IMR-90 (cell line): ENCODE data around the gene PCK1. TPM values are rescaled to one million over a fixed set of nuclear protein-coding genes. Genes with fewer than 3 reads are reported as not detected.

Source experiments
- ATAC-seq: fragments of 200-7000 bp; cut with Tn5 transposase; 2 replicates; pipeline ENCODE4 v1.9.1; 2020; ENCODE audit warnings: low read depth, mild to moderate bottlenecking, moderate library complexity
- BruUV-seq: library from RNA; stranded (reverse); fragments of 400-500 nt; replicated peaks from 2 replicates; lab custom pipeline; 2021; lab: Mats Ljungman, UMichigan
- CTCF ChIA-PET: fragments of 300-600 bp; formaldehyde crosslinking; extraction: SDS; loops from one replicate; lab custom pipeline; 2021; ENCODE audit warnings: antibody characterized with exemption; lab: Yijun Ruan, JAX
- POLR2A ChIA-PET: fragments of 300-600 bp; sonication (Branson Sonifier 250); formaldehyde crosslinking; loops from one replicate; lab custom pipeline; 2022; ENCODE audit warnings: antibody characterized with exemption; ENCODE audit not compliant: unreplicated experiment; lab: Charles Lee
- DNase-seq: peaks from one replicate; pipeline ENCODE4 v3.0.0; 2013
- H2AFZ ChIP-seq: replicated peaks from 2 replicates; pipeline ENCODE3; 2013; ENCODE audit warnings: low read length, mild to moderate bottlenecking; ENCODE audit not compliant: poor library complexity
- H2AK5ac ChIP-seq: 2 replicates; pipeline ENCODE4 v1.6.1; 2013; ENCODE audit warnings: low read depth, low read length, inconsistent platforms
- H2AK9ac ChIP-seq: replicated peaks from 2 replicates; pipeline ENCODE3; 2013; ENCODE audit warnings: mild to moderate bottlenecking, low read depth, low read length, moderate library complexity; ENCODE audit not compliant: poor library complexity
- H2BK120ac ChIP-seq: 2 replicates; pipeline ENCODE4 v1.6.1; 2013; ENCODE audit warnings: low read depth, low read length, inconsistent platforms
- H2BK15ac ChIP-seq: 3 replicates; pipeline ENCODE4 v1.6.1; 2013; ENCODE audit warnings: low read depth, low read length, inconsistent platforms
- H2BK20ac ChIP-seq: 2 replicates; pipeline ENCODE4 v1.6.1; 2013; ENCODE audit warnings: low read depth, mild to moderate bottlenecking, inconsistent platforms, low read length, moderate library complexity
- H2BK5ac ChIP-seq: 2 replicates; pipeline ENCODE4 v1.6.1; 2013; ENCODE audit warnings: mild to moderate bottlenecking, low read depth, low read length, inconsistent platforms; ENCODE audit not compliant: poor library complexity, severe bottlenecking
- H3K14ac ChIP-seq: replicated peaks from 2 replicates; pipeline ENCODE4 v1.6.1; 2013; ENCODE audit warnings: low read depth, low read length, inconsistent platforms
- H3K18ac ChIP-seq: 2 replicates; pipeline ENCODE4 v1.6.1; 2013; ENCODE audit warnings: low read depth, low read length, control low read depth
- H3K23ac ChIP-seq: 2 replicates; pipeline ENCODE4 v1.6.1; 2013; ENCODE audit warnings: low read depth, low read length, inconsistent platforms
- H3K27ac ChIP-seq: 2 replicates; pipeline ENCODE4 v1.5.1; 2013; ENCODE audit warnings: mild to moderate bottlenecking, control low read depth, low read length; ENCODE audit not compliant: insufficient read depth
- H3K27me3 ChIP-seq: 2 replicates; pipeline ENCODE4 v1.6.1; 2013; ENCODE audit warnings: low read length; ENCODE audit not compliant: control insufficient read depth, insufficient read depth
- H3K36me3 ChIP-seq: 2 replicates; pipeline ENCODE4 v1.6.1; 2013; ENCODE audit warnings: low read length, mixed read lengths; ENCODE audit not compliant: control insufficient read depth, insufficient read depth
- H3K4ac ChIP-seq: 2 replicates; pipeline ENCODE4 v1.6.1; 2013; ENCODE audit warnings: low read depth, low read length, inconsistent platforms
- H3K4me1 ChIP-seq: 2 replicates; pipeline ENCODE4 v1.6.1; 2013; ENCODE audit warnings: low read length, mixed read lengths; ENCODE audit not compliant: control insufficient read depth, insufficient read depth
- H3K4me2 ChIP-seq: 2 replicates; pipeline ENCODE4 v1.6.1; 2013; ENCODE audit warnings: low read depth, mild to moderate bottlenecking, control low read depth, low read length, moderate library complexity
- H3K4me3 ChIP-seq: 2 replicates; pipeline ENCODE4 v1.5.1; 2013; ENCODE audit warnings: low read depth, mild to moderate bottlenecking, control low read depth, low read length, moderate library complexity; ENCODE audit not compliant: insufficient read depth
- H3K56ac ChIP-seq: 2 replicates; pipeline ENCODE4 v1.6.1; 2013; ENCODE audit warnings: low read length, inconsistent platforms; ENCODE audit not compliant: insufficient read depth; ENCODE audit errors: extremely low read depth
- H3K79me1 ChIP-seq, 2 experiments: 2 replicates each; pipeline ENCODE4 v1.6.1; 2013; ENCODE audit warnings: low read length in 2 of 2, inconsistent platforms in 1 of 2, low read depth in 1 of 2
- H3K9ac ChIP-seq: 2 replicates; pipeline ENCODE4 v1.6.1; 2013; ENCODE audit warnings: low read depth, low read length, control low read depth
- H3K9me1 ChIP-seq: 2 replicates; pipeline ENCODE4 v1.6.1; 2013; ENCODE audit warnings: low read length, inconsistent platforms; ENCODE audit not compliant: insufficient read depth
- H3K9me3 ChIP-seq: 2 replicates; pipeline ENCODE4 v1.6.1; 2013; ENCODE audit warnings: low read length; ENCODE audit not compliant: control insufficient read depth, insufficient read depth
- H4K20me1 ChIP-seq: 2 replicates; pipeline ENCODE4 v1.6.1; 2013; ENCODE audit warnings: low read length, inconsistent platforms; ENCODE audit not compliant: insufficient read depth
- H4K5ac ChIP-seq: 2 replicates; pipeline ENCODE4 v1.6.1; 2013; ENCODE audit warnings: mild to moderate bottlenecking, low read depth, low read length, control low read depth
- H4K8ac ChIP-seq, 2 experiments: 2 replicates each; pipeline ENCODE4 v1.6.1; 2013; ENCODE audit warnings: low read depth in 2 of 2, low read length in 2 of 2, control low read depth in 1 of 2, inconsistent platforms in 1 of 2
- H4K91ac ChIP-seq: 2 replicates; pipeline ENCODE4 v1.6.1; 2013; ENCODE audit warnings: low read depth, low read length, inconsistent platforms; ENCODE audit not compliant: insufficient read depth
- CEBPB ChIP-seq: IDR thresholded peaks from 2 replicates; pipeline ENCODE4 v1.6.1; 2012; ENCODE audit warnings: low read depth, low read length, improper control_type of control experiment
- WGBS, 2 experiments: methylation state at CpG; one replicate each; pipeline versions ENCODE4 v1.1.5 to v1.1.7; 2013; ENCODE audit warnings: missing lambda C conversion rate in 2 of 2; ENCODE audit not compliant: insufficient read length in 1 of 2; ENCODE audit errors: extremely low coverage in 2 of 2; 5-methylcytosine and 5-hydroxymethylcytosine counted together
- dilution Hi-C: fragments of 300-500 bp; cut with HindIII; formaldehyde crosslinking; loops from one replicate; pipeline ENCODE4 v1.14.3; 2018; ENCODE audit warnings: low sequenced_read_pairs; ENCODE audit not compliant: unreplicated experiment
- in situ Hi-C: fragments of 300-500 bp; cut with MboI; formaldehyde crosslinking; loops from 3 replicates; pipeline ENCODE4 v1.14.3; 2019; ENCODE audit warnings: low sequenced_read_pairs, inconsistent platforms, mixed read lengths
- intact Hi-C: fragments of 100-400 bp; cut with micrococcal nuclease; formaldehyde crosslinking; loops from 2 replicates; pipeline ENCODE4 v1.10.0; 2022
- polyA plus RNA-seq, 3 experiments: library from polyadenylated mRNA; depleted of rRNA; stranded (reverse); fragments of >200 nt; gene quantifications; 2 replicates each; pipeline ENCODE4 v1.2.3, GENCODE V29; 2012; ENCODE audit warnings: low replicate concordance in 1 of 3
- total RNA-seq: library from RNA; depleted of rRNA; stranded (reverse); fragments of >200 nt; gene quantifications from 2 replicates; pipeline ENCODE4 v1.2.3, GENCODE V29; 2012

PCK1 gene
- total and polyA plus RNA-seq, 2 of the 4 experiments (the other 2 are of a cell fraction): not detected

GRCh38 chr20:57616143-57616951, 55.4 kb downstream of the PCK1 start:
- 63% methylated on average over 5 of the region's 20 CpGs; no CpG with 5 or more reads in 1 of the 2 experiments for WGBS, 2 experiments
- CTCF ChIA-PET: no interaction called here
- intact Hi-C loops: no loop called here

More at GRCh38 chr20:57616143-57616951, 55.4 kb downstream of the PCK1 start:
- no peak for ATAC-seq
- no peaks in the 10 kb centered on the region for H3K4me1 ChIP-seq
- H3K14ac ChIP-seq: no peak overlapping the region
- H2BK15ac ChIP-seq: no peak overlapping the region
- H4K91ac ChIP-seq: no peak overlapping the region
- no peaks in the 10 kb centered on the region for H3K9me3 ChIP-seq
- peaks cover 12% of the 10 kb centered on the region for H3K27me3 ChIP-seq
- H2BK5ac ChIP-seq: no peak overlapping the region
- no peaks in the 10 kb centered on the region for H3K79me1 ChIP-seq
- dilution Hi-C loops (no loop called here), in situ Hi-C loops (no loop called here)
- no peaks in the 10 kb centered on the region for H4K20me1 ChIP-seq
- H3K4me2 ChIP-seq: no peak overlapping the region
- no peak overlapping the region for H3K4ac ChIP-seq
- H2AK5ac ChIP-seq: no peak overlapping the region
- DNase-seq: no peak
- no peak overlapping the region for H2AFZ ChIP-seq
- no peak overlapping the region for H3K27ac ChIP-seq
- H4K8ac ChIP-seq: no peak overlapping the region
- H2BK20ac ChIP-seq: no peak overlapping the region
- no TSS peak for BruUV-seq
- POLR2A ChIA-PET: no interaction called here
- H2BK120ac ChIP-seq: no peak overlapping the region
- H3K56ac ChIP-seq: no peak overlapping the region
- no peak overlapping the region for H4K5ac ChIP-seq
- no peak overlapping the region for H3K23ac ChIP-seq
- H3K9me1 ChIP-seq: no peaks in the 10 kb centered on the region
- no peak overlapping the region for H3K18ac ChIP-seq
- no peaks in the 10 kb centered on the region for H3K36me3 ChIP-seq
- no peak overlapping the region for H2AK9ac ChIP-seq
- no peak overlapping the region for H3K9ac ChIP-seq
- H3K4me3 ChIP-seq: no peak overlapping the region
- TF ChIP-seq CEBPB: no peak
